Measurements from ENCODE around the gene AFF3. TPM values are rescaled to one million over a fixed set of nuclear protein-coding genes. Genes with fewer than 3 reads are reported as not detected.

AFF3 gene
- total and polyA plus RNA-seq, 7 donors, result 0.46 to 25.0 (median 18.6) TPM

- no peaks in the 10 kb centered on the region for H3K36me3 ChIP-seq
- H3K27ac ChIP-seq, result no peak overlapping the region
- H3K9me3 ChIP-seq, result no peaks in the 10 kb centered on the region
- intact Hi-C loops (cut with DNase I), result loop anchor here (10.0 kb wide), 1 partner anchor 417 kb away; no protein-coding TSS in a partner anchor
- no peaks in the 10 kb centered on the region for H3K27me3 ChIP-seq
- no peaks in the 10 kb centered on the region for H3K4me1 ChIP-seq
- WGBS, 2 donors, result 72 to 80% methylated on average over 8 of the region's 8 CpGs
- no peak for TF ChIP-seq POLR2A (IDR thresholded peaks at IDR 0.05)
- no peak for TF ChIP-seq POLR2AphosphoS5 (IDR thresholded peaks at IDR 0.05)
- no peak for TF ChIP-seq EP300 (IDR thresholded peaks at IDR 0.05)
- no peak for TF ChIP-seq CTCF (IDR thresholded peaks at IDR 0.05)
- DNase-seq, result no peak
- H3K4me3 ChIP-seq, result no peak overlapping the region
Observed at GRCh38 chr2:99827296-99827999, 314.9 kb downstream of the AFF3 start.

- DNase-seq, result no peak
- intact Hi-C loops (cut with DNase I), result loop anchor here (10.0 kb wide), 1 partner anchor 419 kb away; no protein-coding TSS in a partner anchor
- Histone ChIP-seq H3K9me3 (no peaks in the 10 kb centered on the region), H3K27me3 (no peaks in the 10 kb centered on the region), H3K27ac (no peak overlapping the region), H3K4me1 (no peaks in the 10 kb centered on the region), H3K4me3 (no peak overlapping the region), H3K36me3 (no peaks in the 10 kb centered on the region)
- TF ChIP-seq POLR2A (IDR thresholded peaks at IDR 0.05) (no peak), POLR2AphosphoS5 (IDR thresholded peaks at IDR 0.05) (no peak), CTCF (IDR thresholded peaks at IDR 0.05) (no peak), EP300 (IDR thresholded peaks at IDR 0.05) (no peak)
Observed at GRCh38 chr2:99825630-99826029, 316.8 kb downstream of the AFF3 start.

- H3K27ac ChIP-seq, result no peak overlapping the region
- TF ChIP-seq EP300 (IDR thresholded peaks at IDR 0.05), result no peak
- no peak for TF ChIP-seq CTCF (IDR thresholded peaks at IDR 0.05)
- TF ChIP-seq POLR2AphosphoS5 (IDR thresholded peaks at IDR 0.05), result no peak
- no peak for TF ChIP-seq POLR2A (IDR thresholded peaks at IDR 0.05)
- H3K4me3 ChIP-seq, result no peak overlapping the region
- intact Hi-C loops (cut with DNase I), result loop anchor here (10.0 kb wide), 1 partner anchor 420 kb away; no protein-coding TSS in a partner anchor
- DNase-seq, result no peak
- no peaks in the 10 kb centered on the region for H3K4me1 ChIP-seq
- 84 to 89% methylated on average over 6 of the region's 6 CpGs for WGBS, 2 donors
- no peaks in the 10 kb centered on the region for H3K36me3 ChIP-seq
- H3K27me3 ChIP-seq, result no peaks in the 10 kb centered on the region
- H3K9me3 ChIP-seq, result no peaks in the 10 kb centered on the region
Observed at GRCh38 chr2:99824758-99825157, 317.6 kb downstream of the AFF3 start.

GRCh38 chr2:99822474-99823207 lies 319.7 kb downstream of the AFF3 start:
- Histone ChIP-seq H3K27me3 (no peaks in the 10 kb centered on the region), H3K36me3 (no peaks in the 10 kb centered on the region), H3K9me3 (no peaks in the 10 kb centered on the region), H3K4me3 (no peak overlapping the region), H3K4me1 (no peaks in the 10 kb centered on the region), H3K27ac (no peak overlapping the region)
- DNase-seq, result no peak
- WGBS, 2 donors, result 70 to 75% methylated on average over 9 of the region's 9 CpGs
- TF ChIP-seq EP300 (IDR thresholded peaks at IDR 0.05), result no peak
- TF ChIP-seq POLR2AphosphoS5 (IDR thresholded peaks at IDR 0.05), result no peak
- no peak for TF ChIP-seq POLR2A (IDR thresholded peaks at IDR 0.05)
- TF ChIP-seq CTCF (IDR thresholded peaks at IDR 0.05), result no peak
- intact Hi-C loops (cut with DNase I), result loop anchor here (10.0 kb wide), 1 partner anchor 422 kb away; no protein-coding TSS in a partner anchor
